Liver (tissue), 9 donors: ENCODE measurements around the gene EXOC3L1. TPM values are rescaled to one million over a fixed set of nuclear protein-coding genes. Genes with fewer than 3 reads are reported as not detected.

Experiments used
- DNase-seq: peaks from one replicate; pipeline ENCODE4 v3.0.0-alpha.2; 2017; ENCODE audit warnings: low spot score
- H3K27ac ChIP-seq, 2 donors: one replicate each; pipeline ENCODE4 v1.7.0; 2013; ENCODE audit warnings: inconsistent platforms in 2 of 2, low read length in 2 of 2, control low read depth in 1 of 2, low read depth in 1 of 2, mild to moderate bottlenecking in 1 of 2
- H3K27me3 ChIP-seq, 4 donors: one replicate each; pipeline versions ENCODE4 v1.6.1 to v1.7.0; 2013; ENCODE audit warnings: low read length in 3 of 4, inconsistent platforms in 1 of 4, mild to moderate bottlenecking in 1 of 4, moderate library complexity in 1 of 4; ENCODE audit not compliant: control insufficient read depth in 4 of 4, insufficient read depth in 4 of 4
- H3K36me3 ChIP-seq, 4 donors: one replicate each; pipeline versions ENCODE4 v1.6.1 to v1.7.0; 2013; ENCODE audit warnings: low read length in 3 of 4, mild to moderate bottlenecking in 3 of 4, low read depth in 1 of 4, moderate library complexity in 1 of 4; ENCODE audit not compliant: control insufficient read depth in 4 of 4, insufficient read depth in 3 of 4
- H3K4me1 ChIP-seq, 4 donors: one replicate each; pipeline versions ENCODE4 v1.6.1 to v1.7.0; 2013; ENCODE audit warnings: low read length in 3 of 4, mild to moderate bottlenecking in 3 of 4, moderate library complexity in 1 of 4; ENCODE audit not compliant: control insufficient read depth in 4 of 4, insufficient read depth in 4 of 4
- H3K4me3 ChIP-seq, 3 donors: one replicate each; pipeline versions ENCODE4 v1.6.1 to v1.7.0; 2013; ENCODE audit warnings: low read length in 3 of 3, control low read depth in 1 of 3, low read depth in 1 of 3, mild to moderate bottlenecking in 1 of 3
- H3K9ac ChIP-seq, 2 donors: one replicate each; pipeline ENCODE4 v1.7.0; 2013; ENCODE audit warnings: low read length in 2 of 2, mild to moderate bottlenecking in 2 of 2, moderate library complexity in 2 of 2, control low read depth in 1 of 2, low read depth in 1 of 2
- H3K9me3 ChIP-seq, 4 donors: one replicate each; pipeline versions ENCODE4 v1.6.1 to v1.7.0; 2013; ENCODE audit warnings: low read length in 3 of 4; ENCODE audit not compliant: control insufficient read depth in 4 of 4
- EGR1 ChIP-seq, 2 donors: IDR thresholded peaks; 2 replicates each; pipeline ENCODE4 v1.6.1; 2016 to 2018; ENCODE audit warnings: antibody characterized with exemption in 2 of 2, low read depth in 2 of 2
- FOXA1 ChIP-seq: IDR thresholded peaks from 2 replicates; pipeline ENCODE4 v1.6.1; 2016; ENCODE audit warnings: antibody characterized with exemption
- FOXA2 ChIP-seq: IDR thresholded peaks from 2 replicates; pipeline ENCODE4 v1.6.1; 2016; ENCODE audit warnings: antibody characterized with exemption
- GABPA ChIP-seq, 2 donors: IDR thresholded peaks in 1 of 2; conservative IDR thresholded peaks in 1 of 2; 2 replicates each; pipeline ENCODE4 v1.6.1; 2016; ENCODE audit warnings: antibody characterized with exemption in 2 of 2, mild to moderate bottlenecking in 1 of 2, moderate library complexity in 1 of 2
- HNF4A ChIP-seq, 2 donors: conservative IDR thresholded peaks; 2 replicates each; pipeline ENCODE4 v1.6.1; 2016; ENCODE audit warnings: antibody characterized with exemption in 2 of 2, mild to moderate bottlenecking in 2 of 2
- HNF4G ChIP-seq: IDR thresholded peaks from 2 replicates; pipeline ENCODE4 v1.6.1; 2016; ENCODE audit warnings: antibody characterized with exemption
- JUND ChIP-seq, 2 donors: IDR thresholded peaks; 2 replicates each; pipeline ENCODE4 v1.6.1; 2016; ENCODE audit warnings: antibody characterized with exemption in 2 of 2
- NR2F2 ChIP-seq: IDR thresholded peaks from 2 replicates; pipeline ENCODE4 v1.6.1; 2016; ENCODE audit warnings: antibody characterized with exemption
- RAD21 ChIP-seq, 2 donors: IDR thresholded peaks; 2 replicates each; pipeline ENCODE4 v1.6.1; 2016; ENCODE audit warnings: antibody characterized with exemption in 2 of 2, mild to moderate bottlenecking in 2 of 2
- RXRA ChIP-seq, 2 donors: IDR thresholded peaks; 2 replicates each; pipeline ENCODE4 v1.6.1; 2017 to 2018; ENCODE audit warnings: antibody characterized with exemption in 2 of 2, mild to moderate bottlenecking in 1 of 2
- SP1 ChIP-seq: IDR thresholded peaks from 2 replicates; pipeline ENCODE4 v1.6.1; 2018; ENCODE audit warnings: antibody characterized with exemption, mild to moderate bottlenecking
- TAF1 ChIP-seq: conservative IDR thresholded peaks from 2 replicates; pipeline ENCODE4 v1.6.1; 2016; ENCODE audit warnings: antibody characterized with exemption, mild to moderate bottlenecking
- YY1 ChIP-seq: IDR thresholded peaks from 2 replicates; pipeline ENCODE4 v1.6.1; 2016; ENCODE audit warnings: antibody characterized with exemption, mild to moderate bottlenecking
- WGBS: extraction: QIAGEN DNeasy Blood & Tissue Kit; methylation state at CpG from one replicate; pipeline ENCODE4 v1.1.7; 2013; 5-methylcytosine and 5-hydroxymethylcytosine counted together
- polyA plus RNA-seq, 2 donors: library from polyadenylated mRNA; stranded (reverse) in 1 of 2; unstranded in 1 of 2; fragments of 200-250 nt in 1 of 2; fragments of >200 nt in 1 of 2; fragmentation: Nextera tagmentation in 1 of 2; extraction: Ambion mirVana in 1 of 2; gene quantifications; one replicate each; pipeline versions ENCODE4 v1.2.1 to v1.2.3, GENCODE V29; 2013 to 2015
- total RNA-seq, 2 donors: library from RNA; depleted of rRNA; stranded (reverse); fragments of >200 nt; gene quantifications; one replicate each; pipeline ENCODE4 v1.2.3, GENCODE V29; 2014
- TF ChIP-seq, protein P1 (sequence below): IDR thresholded peaks from 2 replicates; pipeline ENCODE4 v1.6.1; 2016; ENCODE audit warnings: antibody characterized with exemption
- TF ChIP-seq, protein P2 (sequence below): fragments of 150-350 bp; IDR thresholded peaks from 2 replicates; pipeline ENCODE4 v1.5.1; 2017; ENCODE audit warnings: improper control_type of control experiment, low read depth, low read length; ENCODE audit not compliant: missing input control
- TF ChIP-seq, protein P3 (sequence below): IDR thresholded peaks from 2 replicates; pipeline ENCODE4 v1.6.1; 2016; ENCODE audit warnings: antibody characterized with exemption
- TF ChIP-seq, protein P4 (sequence below): IDR thresholded peaks from 2 replicates; pipeline ENCODE4 v1.6.1; 2016; ENCODE audit warnings: antibody characterized with exemption
- TF ChIP-seq, protein P5 (sequence below): IDR thresholded peaks from 2 replicates; pipeline ENCODE4 v1.6.1; 2016; ENCODE audit warnings: antibody characterized with exemption, mild to moderate bottlenecking
- donor health status: healthy.
- donor health status: healthy.
- donor health status: healthy.
- donor health status: healthy.
- donor health status: healthy.

EXOC3L1 gene
- total and polyA plus RNA-seq, 4 donors = 1.1 to 3.7 (median 2.8) TPM

DNA sequence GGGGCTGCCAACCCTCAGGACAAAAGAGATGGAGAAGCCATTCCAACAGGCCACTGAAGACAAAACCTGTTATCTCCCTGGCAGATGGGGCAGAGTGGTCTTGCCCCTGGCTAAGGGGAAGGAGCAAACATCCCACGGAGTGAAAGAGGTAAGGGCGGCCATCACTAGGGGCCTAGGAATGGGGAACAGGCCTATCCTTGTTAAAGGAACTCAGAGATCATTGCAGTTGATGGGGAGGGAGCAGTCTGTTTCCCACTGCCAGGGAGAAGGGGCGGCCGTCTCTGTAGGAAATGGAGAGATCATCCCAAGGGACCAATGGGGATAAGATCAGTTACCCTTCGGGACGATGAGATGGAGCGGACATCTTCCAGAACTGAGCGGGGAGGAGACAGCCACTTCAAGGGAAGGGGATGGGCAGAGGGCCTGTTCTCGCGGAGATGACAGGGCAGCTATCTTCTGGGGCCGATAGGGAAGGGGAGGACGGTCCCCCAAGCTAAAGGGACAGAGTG lies 36.4 kb upstream of the EXOC3L1 start:
- no peak for TF ChIP-seq GABPA (IDR thresholded peaks at IDR 0.05 in 1 of 2, conservative IDR thresholded peaks at IDR 0.05 in 1 of 2)
- TF ChIP-seq HNF4A (conservative IDR thresholded peaks at IDR 0.05) = no peak
- TF ChIP-seq, protein P1, sequence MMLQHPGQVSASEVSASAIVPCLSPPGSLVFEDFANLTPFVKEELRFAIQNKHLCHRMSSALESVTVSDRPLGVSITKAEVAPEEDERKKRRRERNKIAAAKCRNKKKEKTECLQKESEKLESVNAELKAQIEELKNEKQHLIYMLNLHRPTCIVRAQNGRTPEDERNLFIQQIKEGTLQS = no peak
- TF ChIP-seq, protein P2, sequence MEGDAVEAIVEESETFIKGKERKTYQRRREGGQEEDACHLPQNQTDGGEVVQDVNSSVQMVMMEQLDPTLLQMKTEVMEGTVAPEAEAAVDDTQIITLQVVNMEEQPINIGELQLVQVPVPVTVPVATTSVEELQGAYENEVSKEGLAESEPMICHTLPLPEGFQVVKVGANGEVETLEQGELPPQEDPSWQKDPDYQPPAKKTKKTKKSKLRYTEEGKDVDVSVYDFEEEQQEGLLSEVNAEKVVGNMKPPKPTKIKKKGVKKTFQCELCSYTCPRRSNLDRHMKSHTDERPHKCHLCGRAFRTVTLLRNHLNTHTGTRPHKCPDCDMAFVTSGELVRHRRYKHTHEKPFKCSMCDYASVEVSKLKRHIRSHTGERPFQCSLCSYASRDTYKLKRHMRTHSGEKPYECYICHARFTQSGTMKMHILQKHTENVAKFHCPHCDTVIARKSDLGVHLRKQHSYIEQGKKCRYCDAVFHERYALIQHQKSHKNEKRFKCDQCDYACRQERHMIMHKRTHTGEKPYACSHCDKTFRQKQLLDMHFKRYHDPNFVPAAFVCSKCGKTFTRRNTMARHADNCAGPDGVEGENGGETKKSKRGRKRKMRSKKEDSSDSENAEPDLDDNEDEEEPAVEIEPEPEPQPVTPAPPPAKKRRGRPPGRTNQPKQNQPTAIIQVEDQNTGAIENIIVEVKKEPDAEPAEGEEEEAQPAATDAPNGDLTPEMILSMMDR = no peak
- TF ChIP-seq RAD21 (IDR thresholded peaks at IDR 0.05) = no peak
- TF ChIP-seq JUND (IDR thresholded peaks at IDR 0.05) = no peak
- TF ChIP-seq, protein P3, sequence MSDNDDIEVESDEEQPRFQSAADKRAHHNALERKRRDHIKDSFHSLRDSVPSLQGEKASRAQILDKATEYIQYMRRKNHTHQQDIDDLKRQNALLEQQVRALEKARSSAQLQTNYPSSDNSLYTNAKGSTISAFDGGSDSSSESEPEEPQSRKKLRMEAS = no peak
- no peak for TF ChIP-seq FOXA1
- TF ChIP-seq RXRA (IDR thresholded peaks at IDR 0.05) = no peak
- TF ChIP-seq YY1 = no peak
- TF ChIP-seq SP1 = no peak
- H3K9ac ChIP-seq = peak overlapping the region in 1 of 2 donors; percentile 63
- no peaks in the 10 kb centered on the region for H3K27me3 ChIP-seq
- H3K4me1 ChIP-seq = peaks cover 2 to 47% (median 30%) of the 10 kb centered on the region in 4 donors
- no peak for DNase-seq
- peak overlapping the region; percentile 81 to 98 (median 93) for H3K4me3 ChIP-seq
- H3K27ac ChIP-seq = peak overlapping the region; percentile 49 to 70
- H3K36me3 ChIP-seq = peaks cover 7 to 19% (median 17%) of the 10 kb centered on the region in 4 donors
- H3K9me3 ChIP-seq = no peaks in the 10 kb centered on the region
- 22% methylated on average over 12 of the region's 12 CpGs for WGBS

DNA sequence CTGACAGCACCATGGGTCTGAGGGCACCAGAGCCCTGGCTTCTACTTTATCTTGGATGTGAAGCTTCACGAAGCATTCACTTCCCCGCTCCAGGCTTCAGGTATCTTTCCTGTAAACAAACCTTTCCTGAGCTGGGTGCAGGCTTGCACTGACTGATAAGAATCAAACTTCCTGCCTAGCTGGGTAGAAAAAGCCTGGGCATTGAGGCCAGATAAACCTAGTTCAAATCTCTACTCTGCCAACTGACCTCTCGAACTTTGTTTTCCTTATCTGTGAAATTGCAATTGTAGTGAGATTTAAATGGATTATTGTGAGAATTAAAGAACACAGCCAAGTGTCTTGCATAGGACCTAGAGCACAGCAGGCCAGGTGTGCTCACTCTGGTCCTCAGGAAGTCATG lies 34.1 kb upstream of the EXOC3L1 start:
- Histone ChIP-seq H3K4me1 (peaks cover 2 to 38% (median 30%) of the 10 kb centered on the region in 4 donors), H3K4me3 (no peak overlapping the region), H3K9ac (no peak overlapping the region), H3K36me3 (peaks cover 0 to 7% (median 3%) of the 10 kb centered on the region in 4 donors), H3K27me3 (no peaks in the 10 kb centered on the region), H3K9me3 (no peaks in the 10 kb centered on the region), H3K27ac (no peak overlapping the region)
- no peak for DNase-seq
- TF ChIP-seq, protein P2 = no peak
- TF ChIP-seq RXRA (IDR thresholded peaks at IDR 0.05) (peak; percentile 18 to 73), GABPA (IDR thresholded peaks at IDR 0.05 in 1 of 2, conservative IDR thresholded peaks at IDR 0.05 in 1 of 2) (peak in 1 of 2 donors; percentile 78), JUND (IDR thresholded peaks at IDR 0.05) (no peak), HNF4A (conservative IDR thresholded peaks at IDR 0.05) (peak; percentile 54 to 66), YY1 (no peak), HNF4G (no peak), FOXA1 (no peak), NR2F2 (peak; percentile 23), RAD21 (IDR thresholded peaks at IDR 0.05) (no peak), SP1 (peak; percentile 26), FOXA2 (no peak), TAF1 (no peak), EGR1 (IDR thresholded peaks at IDR 0.05; ENCODE audit: low read depth in 2 of 2) (peak in 1 of 2 donors; percentile 37)
- TF ChIP-seq, protein P1 = no peak
- TF ChIP-seq, protein P4, sequence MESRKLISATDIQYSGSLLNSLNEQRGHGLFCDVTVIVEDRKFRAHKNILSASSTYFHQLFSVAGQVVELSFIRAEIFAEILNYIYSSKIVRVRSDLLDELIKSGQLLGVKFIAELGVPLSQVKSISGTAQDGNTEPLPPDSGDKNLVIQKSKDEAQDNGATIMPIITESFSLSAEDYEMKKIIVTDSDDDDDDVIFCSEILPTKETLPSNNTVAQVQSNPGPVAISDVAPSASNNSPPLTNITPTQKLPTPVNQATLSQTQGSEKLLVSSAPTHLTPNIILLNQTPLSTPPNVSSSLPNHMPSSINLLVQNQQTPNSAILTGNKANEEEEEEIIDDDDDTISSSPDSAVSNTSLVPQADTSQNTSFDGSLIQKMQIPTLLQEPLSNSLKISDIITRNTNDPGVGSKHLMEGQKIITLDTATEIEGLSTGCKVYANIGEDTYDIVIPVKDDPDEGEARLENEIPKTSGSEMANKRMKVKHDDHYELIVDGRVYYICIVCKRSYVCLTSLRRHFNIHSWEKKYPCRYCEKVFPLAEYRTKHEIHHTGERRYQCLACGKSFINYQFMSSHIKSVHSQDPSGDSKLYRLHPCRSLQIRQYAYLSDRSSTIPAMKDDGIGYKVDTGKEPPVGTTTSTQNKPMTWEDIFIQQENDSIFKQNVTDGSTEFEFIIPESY = no peak
- TF ChIP-seq, protein P3 = peak; percentile 52
- TF ChIP-seq, protein P5, sequence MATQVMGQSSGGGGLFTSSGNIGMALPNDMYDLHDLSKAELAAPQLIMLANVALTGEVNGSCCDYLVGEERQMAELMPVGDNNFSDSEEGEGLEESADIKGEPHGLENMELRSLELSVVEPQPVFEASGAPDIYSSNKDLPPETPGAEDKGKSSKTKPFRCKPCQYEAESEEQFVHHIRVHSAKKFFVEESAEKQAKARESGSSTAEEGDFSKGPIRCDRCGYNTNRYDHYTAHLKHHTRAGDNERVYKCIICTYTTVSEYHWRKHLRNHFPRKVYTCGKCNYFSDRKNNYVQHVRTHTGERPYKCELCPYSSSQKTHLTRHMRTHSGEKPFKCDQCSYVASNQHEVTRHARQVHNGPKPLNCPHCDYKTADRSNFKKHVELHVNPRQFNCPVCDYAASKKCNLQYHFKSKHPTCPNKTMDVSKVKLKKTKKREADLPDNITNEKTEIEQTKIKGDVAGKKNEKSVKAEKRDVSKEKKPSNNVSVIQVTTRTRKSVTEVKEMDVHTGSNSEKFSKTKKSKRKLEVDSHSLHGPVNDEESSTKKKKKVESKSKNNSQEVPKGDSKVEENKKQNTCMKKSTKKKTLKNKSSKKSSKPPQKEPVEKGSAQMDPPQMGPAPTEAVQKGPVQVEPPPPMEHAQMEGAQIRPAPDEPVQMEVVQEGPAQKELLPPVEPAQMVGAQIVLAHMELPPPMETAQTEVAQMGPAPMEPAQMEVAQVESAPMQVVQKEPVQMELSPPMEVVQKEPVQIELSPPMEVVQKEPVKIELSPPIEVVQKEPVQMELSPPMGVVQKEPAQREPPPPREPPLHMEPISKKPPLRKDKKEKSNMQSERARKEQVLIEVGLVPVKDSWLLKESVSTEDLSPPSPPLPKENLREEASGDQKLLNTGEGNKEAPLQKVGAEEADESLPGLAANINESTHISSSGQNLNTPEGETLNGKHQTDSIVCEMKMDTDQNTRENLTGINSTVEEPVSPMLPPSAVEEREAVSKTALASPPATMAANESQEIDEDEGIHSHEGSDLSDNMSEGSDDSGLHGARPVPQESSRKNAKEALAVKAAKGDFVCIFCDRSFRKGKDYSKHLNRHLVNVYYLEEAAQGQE = no peak
- 10% methylated on average over 3 of the region's 3 CpGs for WGBS
